GM04504 (cell line): Measurements from ENCODE around the gene UBE2E2.

ENCODE experiments used
- DNase-seq: peaks from one replicate; pipeline ENCODE4 v3.0.0-alpha.2; 2012; ENCODE audit warnings: low read depth

The UBE2E2 gene

GRCh38 chr3:23389089-23389488 is 186.0 kb downstream of the UBE2E2 start:
- no peak for DNase-seq

- DNase-seq = no peak
Measured at GRCh38 chr3:23389686-23390085, 186.6 kb downstream of the UBE2E2 start.

GRCh38 chr3:23390446-23390845 is 187.3 kb downstream of the UBE2E2 start:
- no peak for DNase-seq

GRCh38 chr3:23390989-23391553 is 187.9 kb downstream of the UBE2E2 start:
- no peak for DNase-seq

- no peak for DNase-seq
Measured at GRCh38 chr3:23395115-23395514, 192.0 kb downstream of the UBE2E2 start.

- no peak for DNase-seq
Measured at GRCh38 chr3:23396746-23397145, 193.6 kb downstream of the UBE2E2 start.

GRCh38 chr3:23399221-23399620 is 196.1 kb downstream of the UBE2E2 start:
- no peak for DNase-seq

GRCh38 chr3:23402728-23403492 is 199.8 kb downstream of the UBE2E2 start:
- no peak for DNase-seq

- DNase-seq = no peak
Measured at GRCh38 chr3:23404246-23404645, 201.1 kb downstream of the UBE2E2 start.

- no peak for DNase-seq
Measured at GRCh38 chr3:23405081-23405480, 202.0 kb downstream of the UBE2E2 start.

GRCh38 chr3:23406601-23407000 is 203.5 kb downstream of the UBE2E2 start:
- no peak for DNase-seq

- DNase-seq = no peak
Measured at GRCh38 chr3:23418026-23418425, 214.9 kb downstream of the UBE2E2 start.

GRCh38 chr3:23421811-23422516 is 218.8 kb downstream of the UBE2E2 start:
- no peak for DNase-seq

- DNase-seq = no peak
Measured at GRCh38 chr3:23422517-23422851, 219.4 kb downstream of the UBE2E2 start.

- DNase-seq = no peak
Measured at GRCh38 chr3:23425410-23425809, 222.3 kb downstream of the UBE2E2 start.

GRCh38 chr3:23430781-23431398 is 227.8 kb downstream of the UBE2E2 start:
- DNase-seq = no peak

- no peak for DNase-seq
Measured at GRCh38 chr3:23431764-23432163, 228.6 kb downstream of the UBE2E2 start.

GRCh38 chr3:23435318-23435717 is 232.2 kb downstream of the UBE2E2 start:
- no peak for DNase-seq

- no peak for DNase-seq
Measured at GRCh38 chr3:23435904-23436303, 232.8 kb downstream of the UBE2E2 start.

- DNase-seq = no peak
Measured at GRCh38 chr3:23437484-23438145, 234.5 kb downstream of the UBE2E2 start.

- no peak for DNase-seq
Measured at GRCh38 chr3:23438657-23439056, 235.5 kb downstream of the UBE2E2 start.

GRCh38 chr3:23439080-23439479 is 236.0 kb downstream of the UBE2E2 start:
- no peak for DNase-seq
